OCI-LY7 (cell line): ENCODE results near the gene KATNAL1. TPM values are rescaled to one million over a fixed set of nuclear protein-coding genes. Genes with fewer than 3 reads are reported as not detected.
A peak's percentile ranks its signal among the peaks of the same experiment; 100 is the strongest.

Experiments
- BruUV-seq: library from RNA; stranded (reverse); fragments of 400-500 nt; replicated peaks from 2 replicates; lab custom pipeline; 2021; lab: Mats Ljungman, UMichigan
- CTCF ChIA-PET: fragments of 300-600 bp; sonication (Branson Sonifier 250); formaldehyde crosslinking; loops from one replicate; lab custom pipeline; 2022; ENCODE audit warnings: antibody characterized with exemption; ENCODE audit not compliant: unreplicated experiment; lab: Charles Lee
- POLR2A ChIA-PET: fragments of 300-600 bp; sonication (Branson Sonifier 250); formaldehyde crosslinking; loops from one replicate; lab custom pipeline; 2022; ENCODE audit warnings: antibody characterized with exemption; lab: Charles Lee
- DNase-seq: peaks from one replicate; pipeline ENCODE4 v3.0.0-alpha.2; 2015; ENCODE audit warnings: low spot score
- H2AFZ ChIP-seq: fragments of 200-600 bp; sonication (generic), shearing (Covaris generic); 2 replicates; pipeline ENCODE4 v1.6.1; 2014; ENCODE audit warnings: mild to moderate bottlenecking, antibody characterized with exemption, low read length, moderate library complexity
- H3K27ac ChIP-seq: fragments of 200-600 bp; sonication (generic); 2 replicates; pipeline ENCODE4 v1.5.1; 2014; ENCODE audit warnings: mixed run types, low read depth, mild to moderate bottlenecking, moderate library complexity, low read length, inconsistent platforms; ENCODE audit not compliant: poor library complexity, severe bottlenecking
- H3K36me3 ChIP-seq: fragments of 200-600 bp; sonication (generic); 2 replicates; pipeline ENCODE4 v1.6.1; 2014; ENCODE audit warnings: mild to moderate bottlenecking, antibody characterized with exemption, low read length, moderate library complexity, mixed read lengths; ENCODE audit not compliant: insufficient read depth
- H3K4me1 ChIP-seq: fragments of 200-600 bp; sonication (generic); 2 replicates; pipeline ENCODE4 v1.5.1; 2014; ENCODE audit warnings: mild to moderate bottlenecking, low read length; ENCODE audit not compliant: insufficient read depth, poor library complexity, severe bottlenecking
- H3K4me2 ChIP-seq: fragments of 200-600 bp; sonication (generic); 2 replicates; pipeline ENCODE4 v1.6.1; 2014; ENCODE audit warnings: mild to moderate bottlenecking, low read length
- H3K4me3 ChIP-seq: fragments of 200-600 bp; sonication (generic); 2 replicates; pipeline ENCODE4 v1.5.1; 2014; ENCODE audit warnings: mild to moderate bottlenecking, low read depth, low read length; ENCODE audit not compliant: poor library complexity, severe bottlenecking
- H3K79me2 ChIP-seq: fragments of 200-600 bp; sonication (generic); 2 replicates; pipeline ENCODE4 v1.6.1; 2016; ENCODE audit warnings: low read depth, mild to moderate bottlenecking, low read length, moderate library complexity, mixed read lengths; ENCODE audit not compliant: insufficient read depth
- H3K9me2 ChIP-seq: fragments of 200-600 bp; sonication (generic); 2 replicates; pipeline ENCODE4 v1.6.1; 2016; ENCODE audit warnings: mild to moderate bottlenecking, low read length, mixed read lengths; ENCODE audit not compliant: insufficient read depth
- H3K9me3 ChIP-seq: fragments of 200-600 bp; sonication (generic); 2 replicates; pipeline ENCODE4 v1.6.1; 2014; ENCODE audit warnings: mild to moderate bottlenecking, mixed run types, low read length, mixed read lengths
- H4K20me1 ChIP-seq: fragments of 200-600 bp; sonication (generic); 2 replicates; pipeline ENCODE4 v1.6.1; 2014; ENCODE audit warnings: mild to moderate bottlenecking, antibody characterized with exemption, low read length, moderate library complexity, mixed read lengths; ENCODE audit not compliant: insufficient read depth
- CTCF ChIP-seq: fragments of 200-600 bp; sonication (generic); conservative IDR thresholded peaks from 2 replicates; pipeline ENCODE4 v1.5.1; 2014; ENCODE audit warnings: mild to moderate bottlenecking, antibody characterized with exemption, low read length, moderate library complexity, mixed read lengths
- EZH2phosphoT487 ChIP-seq: fragments of 200-600 bp; sonication (generic); IDR thresholded peaks from 2 replicates; pipeline ENCODE4 v1.6.1; 2018; ENCODE audit warnings: low read depth, borderline replicate concordance, mild to moderate bottlenecking, mixed run types, antibody characterized with exemption, low read length, moderate library complexity, mixed read lengths
- intact Hi-C: fragments of 100-400 bp; cut with micrococcal nuclease; formaldehyde crosslinking; loops from one replicate; pipeline ENCODE4 v1.10.0; 2022; ENCODE audit not compliant: unreplicated experiment
- total RNA-seq, 2 experiments: library from RNA; depleted of rRNA in 1 of 2; stranded (reverse); fragments of >200 nt in 1 of 2; shearing (Covaris generic) in 1 of 2; gene quantifications; 2 replicates each; pipeline ENCODE4 v1.2.3, GENCODE V29; 2014 to 2022

KATNAL1 gene
- total RNA-seq, 2 experiments from 2014 or later, result 13.9 to 34.5 TPM

DNA sequence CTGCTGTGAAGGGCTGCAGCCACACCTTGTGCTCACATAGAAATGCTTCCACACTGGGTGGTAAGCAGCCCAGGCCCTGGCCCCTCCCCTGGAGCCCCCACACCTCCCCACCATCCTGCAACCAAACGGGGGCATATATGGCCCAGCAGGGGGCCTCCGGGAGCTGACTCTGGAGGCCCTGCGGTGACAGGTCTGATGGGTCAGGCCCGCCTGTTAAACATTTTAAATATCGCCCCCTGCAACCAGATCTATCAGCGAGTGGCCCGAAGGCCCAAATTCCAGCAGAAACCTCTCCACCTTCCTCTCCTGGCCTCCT is 48.0 kb upstream of the KATNAL1 start:
- no peak for TF ChIP-seq EZH2phosphoT487
- TF ChIP-seq CTCF, result peak; percentile 91

GRCh38 chr13:30354493-30355383 is 47.4 kb upstream of the KATNAL1 start:
- peak overlapping the region; percentile 61 for H3K4me2 ChIP-seq
- peaks cover 12% of the 10 kb centered on the region; the same call in 1 of the 2 replicates for H3K9me3 ChIP-seq
- H4K20me1 ChIP-seq, result no peaks in the 10 kb centered on the region
- peak overlapping the region; percentile 0; the same call in 1 of the 2 replicates for H2AFZ ChIP-seq
- H3K27ac ChIP-seq, result peak overlapping the region; percentile 83
- TF ChIP-seq EZH2phosphoT487 (no peak), CTCF (no peak)
- BruUV-seq, result no TSS peak
- CTCF ChIA-PET, result interaction anchor here (0.8 to 1.3 kb wide), 3 partner anchors 11 to 209 kb away, joined by 3 to 9 read pairs (median 3); no protein-coding TSS in a partner anchor
- POLR2A ChIA-PET, result interaction anchor here (0.6 to 4.4 kb wide), 13 partner anchors 9 to 263 kb away, joined by 3 to 29 read pairs (median 4); partner anchors contain the start of gene USPL1
- H3K79me2 ChIP-seq, result no peaks in the 10 kb centered on the region
- DNase-seq, result peak; percentile 86
- H3K4me3 ChIP-seq, result peak overlapping the region; percentile 42
- peaks cover 50% of the 10 kb centered on the region for H3K4me1 ChIP-seq
- H3K36me3 ChIP-seq, result peaks cover 86% of the 10 kb centered on the region
- no peaks in the 10 kb centered on the region for H3K9me2 ChIP-seq
- intact Hi-C loops, result loop anchor here (1.0 to 10.0 kb wide), 6 partner anchors 17 to 450 kb away; partner anchors contain the start of gene UBE2L5

More for the DNA sequence above, 48.0 kb upstream of the KATNAL1 start:
- Histone ChIP-seq H3K4me1 (peaks cover 50% of the 10 kb centered on the region), H3K4me2 (peak overlapping the region; percentile 61), H2AFZ (no peak overlapping the region), H4K20me1 (no peaks in the 10 kb centered on the region), H3K9me3 (peaks cover 12% of the 10 kb centered on the region; the same call in 1 of the 2 replicates), H3K4me3 (peak overlapping the region; percentile 42), H3K36me3 (peaks cover 86% of the 10 kb centered on the region), H3K79me2 (no peaks in the 10 kb centered on the region), H3K9me2 (no peaks in the 10 kb centered on the region), H3K27ac (peak overlapping the region; percentile 83)
- intact Hi-C loops, result loop anchor here (1.0 to 10.0 kb wide), 6 partner anchors 16 to 449 kb away; partner anchors contain the start of gene UBE2L5
- BruUV-seq, result no TSS peak
- POLR2A ChIA-PET, result interaction anchor here (0.6 to 4.4 kb wide), 6 partner anchors 10 to 98 kb away, joined by 3 to 29 read pairs (median 7); no protein-coding TSS in a partner anchor
- CTCF ChIA-PET, result interaction anchor here (0.8 to 1.3 kb wide), 3 partner anchors 11 to 210 kb away, joined by 3 to 9 read pairs (median 3); no protein-coding TSS in a partner anchor
- peak; percentile 84 for DNase-seq
